Breast epithelium (tissue), 3 donors: ENCODE data around the gene MMGT1.

Source experiments
- POLR2A ChIP-seq: fragments of 450-650 bp; IDR thresholded peaks from one replicate; pipeline ENCODE4 v1.6.1; 2016; ENCODE audit warnings: antibody characterized with exemption, mild to moderate bottlenecking, moderate library complexity
- POLR2AphosphoS5 ChIP-seq, 3 donors: sonication (generic); formaldehyde crosslinking; IDR thresholded peaks; one replicate each; pipeline ENCODE4 v1.6.1; 2017; ENCODE audit warnings: antibody characterized with exemption in 3 of 3
- TF ChIP-seq, protein P1 (sequence below), 3 donors: fragments of 450-650 bp; IDR thresholded peaks; one replicate each; pipeline ENCODE4 v1.5.1; 2016 to 2017; ENCODE audit warnings: antibody characterized with exemption in 3 of 3, mild to moderate bottlenecking in 3 of 3, moderate library complexity in 3 of 3

DNA sequence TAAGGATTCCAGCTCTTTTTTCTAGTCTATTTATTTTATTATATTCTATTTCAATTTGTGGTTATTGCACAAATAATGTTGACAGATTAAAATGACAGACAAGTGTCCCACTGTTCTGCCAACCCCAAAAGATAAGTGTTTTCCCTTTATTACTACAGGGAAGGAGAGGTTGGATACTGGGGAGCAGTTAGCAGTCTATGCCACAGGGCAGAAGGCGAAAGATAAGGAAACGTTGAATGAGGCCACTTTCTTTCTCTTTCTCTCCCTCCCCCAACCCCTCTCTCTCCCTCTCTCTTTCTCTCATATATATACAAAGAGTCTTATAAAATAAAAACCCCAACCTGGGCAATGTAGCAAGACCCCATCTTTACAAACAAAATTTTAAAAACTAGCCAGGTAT is 43.1 kb upstream of the MMGT1 start:
- TF ChIP-seq, protein P1, sequence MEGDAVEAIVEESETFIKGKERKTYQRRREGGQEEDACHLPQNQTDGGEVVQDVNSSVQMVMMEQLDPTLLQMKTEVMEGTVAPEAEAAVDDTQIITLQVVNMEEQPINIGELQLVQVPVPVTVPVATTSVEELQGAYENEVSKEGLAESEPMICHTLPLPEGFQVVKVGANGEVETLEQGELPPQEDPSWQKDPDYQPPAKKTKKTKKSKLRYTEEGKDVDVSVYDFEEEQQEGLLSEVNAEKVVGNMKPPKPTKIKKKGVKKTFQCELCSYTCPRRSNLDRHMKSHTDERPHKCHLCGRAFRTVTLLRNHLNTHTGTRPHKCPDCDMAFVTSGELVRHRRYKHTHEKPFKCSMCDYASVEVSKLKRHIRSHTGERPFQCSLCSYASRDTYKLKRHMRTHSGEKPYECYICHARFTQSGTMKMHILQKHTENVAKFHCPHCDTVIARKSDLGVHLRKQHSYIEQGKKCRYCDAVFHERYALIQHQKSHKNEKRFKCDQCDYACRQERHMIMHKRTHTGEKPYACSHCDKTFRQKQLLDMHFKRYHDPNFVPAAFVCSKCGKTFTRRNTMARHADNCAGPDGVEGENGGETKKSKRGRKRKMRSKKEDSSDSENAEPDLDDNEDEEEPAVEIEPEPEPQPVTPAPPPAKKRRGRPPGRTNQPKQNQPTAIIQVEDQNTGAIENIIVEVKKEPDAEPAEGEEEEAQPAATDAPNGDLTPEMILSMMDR (IDR thresholded peaks at IDR 0.05): no peak
- TF ChIP-seq POLR2AphosphoS5 (IDR thresholded peaks at IDR 0.05): no peak
- no peak for TF ChIP-seq POLR2A
